NCI-H774 (cell line): ENCODE data around the gene SST.

ENCODE experiments used
- DNase-seq: peaks from one replicate; lab custom pipeline; 2025; lab: John Stamatoyannopoulos, UW

SST gene

GRCh38 chr3:187629711-187630110 is 40.5 kb downstream of the SST start:
- no peak for DNase-seq

GRCh38 chr3:187628169-187628568 is 42.0 kb downstream of the SST start:
- no peak for DNase-seq

- DNase-seq, result no peak
These were observed 43.6 kb downstream of the SST start for GRCh38 chr3:187626581-187626980.

DNA sequence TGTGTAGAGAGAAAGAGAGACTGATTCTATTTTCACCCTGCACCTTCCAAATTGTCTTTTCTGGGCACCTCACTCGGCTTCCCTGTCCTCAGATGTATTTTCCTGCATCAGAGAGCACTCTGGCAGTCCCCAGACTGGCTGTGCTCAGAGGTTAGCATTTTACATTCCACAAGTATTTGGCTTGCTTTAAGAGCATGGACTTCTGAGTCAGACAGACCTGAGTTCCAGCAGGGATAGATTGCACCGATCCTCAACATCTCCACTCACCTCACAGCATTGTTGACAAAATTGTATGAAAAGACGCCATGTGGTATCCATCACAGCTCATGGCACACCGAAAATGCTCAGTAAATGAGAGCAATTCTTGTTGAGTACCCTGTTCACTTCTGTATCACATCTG is 45.6 kb downstream of the SST start:
- DNase-seq, result no peak

DNA sequence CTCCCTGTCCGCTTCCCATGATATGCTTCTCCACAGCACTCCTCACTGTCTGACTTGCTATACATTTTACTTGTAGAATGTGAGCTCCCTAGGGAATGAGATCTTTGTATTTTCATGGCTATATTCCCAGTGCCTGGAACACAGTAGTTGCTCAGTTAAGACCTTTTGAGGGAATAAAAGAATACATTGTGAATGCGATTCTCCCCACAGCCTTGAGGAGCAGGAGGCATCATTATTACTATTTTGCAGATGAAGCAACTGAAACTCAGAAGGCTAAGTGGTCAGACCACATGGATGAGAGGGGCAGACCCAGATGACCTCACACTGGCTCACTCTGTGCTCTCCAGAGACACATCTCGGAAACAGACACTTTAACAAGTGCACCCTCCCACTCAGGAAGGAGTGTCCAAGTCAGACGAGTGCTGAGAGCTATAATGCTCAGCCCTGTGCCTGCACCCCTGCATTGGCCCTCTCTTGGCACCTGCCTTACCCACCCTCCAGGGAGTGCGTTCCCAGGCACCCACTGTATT is 46.8 kb downstream of the SST start:
- DNase-seq, result no peak

DNA sequence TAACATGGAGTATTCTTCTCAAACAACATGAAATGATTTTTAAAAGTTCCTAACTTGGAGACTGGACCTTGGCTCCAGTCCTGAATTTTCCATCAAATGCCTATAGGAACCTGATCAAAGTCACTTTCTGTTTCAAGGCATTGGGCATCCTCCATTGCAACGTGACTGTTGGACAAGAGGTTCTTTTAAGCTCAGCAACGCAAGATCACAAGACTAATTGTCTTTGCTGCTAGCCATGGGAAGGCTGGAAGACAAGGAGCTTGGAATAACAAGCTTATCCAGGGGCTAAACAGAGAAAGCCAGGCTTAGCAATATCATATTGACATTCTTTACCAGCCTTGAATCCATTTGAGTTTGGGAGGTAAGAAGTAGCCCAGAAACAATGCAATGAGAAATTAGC is 48.3 kb downstream of the SST start:
- DNase-seq, result no peak

DNA sequence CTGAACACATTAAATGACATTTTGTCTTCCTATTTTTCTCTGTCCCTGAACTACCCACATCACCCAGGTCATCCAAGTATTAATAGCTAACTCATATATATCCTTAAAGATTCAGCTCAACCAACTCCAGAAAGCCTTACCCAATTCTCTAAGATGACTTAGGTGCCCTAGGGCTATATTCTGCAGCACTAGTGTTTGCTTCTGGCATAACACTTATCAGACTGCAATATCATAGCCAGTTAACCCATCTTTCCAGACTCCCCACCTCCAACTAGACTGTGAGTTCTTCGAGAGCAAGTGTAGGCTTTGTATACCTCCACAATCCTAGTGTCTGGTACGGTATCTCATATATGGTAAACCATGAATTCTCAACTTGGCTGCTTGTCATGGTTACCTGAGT is 50.7 kb downstream of the SST start:
- no peak for DNase-seq
